ENCODE results near the gene TSEN54.

The TSEN54 gene

GRCh38 chr17:75564195-75564594 is 47.9 kb downstream of the TSEN54 start:
- no peak for DNase-seq (ENCODE audit: low read depth, low spot score)

- DNase-seq (ENCODE audit: low read depth, low spot score) = no peak
Observed at GRCh38 chr17:75565066-75565465, 48.7 kb downstream of the TSEN54 start.

DNA sequence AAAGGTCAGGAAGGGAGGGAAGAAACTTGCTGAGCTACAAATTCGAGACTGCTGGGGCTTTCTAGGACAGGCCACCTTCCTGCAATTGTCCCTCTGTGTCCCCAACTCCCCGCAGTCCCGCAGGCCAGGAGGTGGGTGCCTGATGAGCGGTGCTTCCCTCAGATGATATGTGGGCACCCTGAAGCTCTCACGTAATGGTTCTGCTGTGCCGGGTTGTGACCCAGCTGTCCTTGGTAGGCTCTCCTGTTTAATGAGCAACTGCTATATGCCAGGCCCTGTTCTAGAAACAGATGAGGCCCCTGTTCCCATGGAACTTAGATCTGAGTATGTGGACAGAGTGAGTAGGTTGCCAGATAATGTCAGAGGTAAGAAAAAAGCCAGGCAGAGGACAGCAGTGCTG is 49.3 kb downstream of the TSEN54 start:
- no peak for DNase-seq (ENCODE audit: low read depth, low spot score)

DNA sequence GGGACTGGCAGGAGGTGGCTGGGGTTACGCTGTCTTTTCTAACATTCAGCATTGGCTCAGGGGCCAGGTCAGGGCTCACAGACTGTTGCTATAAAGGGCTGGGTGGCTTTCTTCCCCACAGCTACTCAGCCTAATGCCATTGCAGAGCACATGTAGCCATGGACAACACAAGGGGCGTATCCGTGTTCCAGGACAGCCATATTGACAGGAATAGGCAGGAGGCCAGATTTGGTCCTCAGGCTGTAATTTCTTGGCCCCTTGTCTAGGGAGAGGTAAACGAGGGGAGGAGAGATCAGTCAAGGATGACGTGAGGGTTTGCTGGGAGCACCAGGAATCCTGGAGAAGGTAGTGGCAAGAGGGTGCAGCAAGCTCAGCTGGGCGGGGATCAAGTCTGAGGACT is 50.1 kb downstream of the TSEN54 start:
- no peak for DNase-seq (ENCODE audit: low read depth, low spot score)

GRCh38 chr17:75566834-75567233 is 50.5 kb downstream of the TSEN54 start:
- no peak for DNase-seq (ENCODE audit: low read depth, low spot score)

- DNase-seq (ENCODE audit: low read depth, low spot score) = no peak
Observed at GRCh38 chr17:75568412-75569255, 52.3 kb downstream of the TSEN54 start.

DNA sequence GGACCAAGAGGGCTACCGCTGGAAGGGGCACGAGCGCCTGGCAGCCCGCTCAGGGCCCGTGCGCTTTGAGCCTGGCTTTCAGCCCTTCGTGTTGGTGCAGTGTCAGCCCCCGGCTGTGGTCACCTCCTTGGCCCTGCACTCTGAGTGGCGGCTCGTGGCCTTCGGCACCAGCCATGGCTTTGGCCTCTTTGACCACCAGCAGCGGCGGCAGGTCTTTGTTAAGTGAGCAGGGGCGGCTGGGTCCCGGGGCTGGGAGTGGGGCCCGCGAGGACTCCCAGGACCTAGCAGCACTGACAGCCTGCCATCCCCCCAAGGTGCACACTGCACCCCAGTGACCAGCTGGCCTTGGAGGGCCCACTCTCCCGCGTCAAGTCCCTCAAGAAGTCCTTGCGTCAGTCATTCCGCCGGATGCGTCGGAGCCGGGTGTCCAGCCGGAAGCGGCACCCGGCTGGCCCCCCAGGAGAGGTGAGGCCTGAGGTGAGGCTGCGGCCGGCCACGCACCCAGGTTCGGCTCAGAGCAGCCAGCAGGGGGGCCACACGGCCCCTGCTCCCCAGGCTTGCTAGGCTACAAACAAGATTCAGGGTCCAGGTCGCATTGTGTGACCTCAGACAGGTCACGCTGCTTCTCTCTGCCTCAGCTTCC is 53.8 kb downstream of the TSEN54 start:
- no peak for DNase-seq (ENCODE audit: low read depth, low spot score)

- DNase-seq (ENCODE audit: low read depth, low spot score) = no peak
Observed at GRCh38 chr17:75570772-75571171, 54.4 kb downstream of the TSEN54 start.

- DNase-seq (ENCODE audit: low read depth, low spot score) = no peak
Observed at GRCh38 chr17:75571197-75571884, 55.0 kb downstream of the TSEN54 start.

GRCh38 chr17:75571885-75572215 is 55.5 kb downstream of the TSEN54 start:
- DNase-seq (ENCODE audit: low read depth, low spot score) = no peak

GRCh38 chr17:75572713-75573539 is 56.6 kb downstream of the TSEN54 start:
- DNase-seq (ENCODE audit: low read depth, low spot score) = no peak

DNA sequence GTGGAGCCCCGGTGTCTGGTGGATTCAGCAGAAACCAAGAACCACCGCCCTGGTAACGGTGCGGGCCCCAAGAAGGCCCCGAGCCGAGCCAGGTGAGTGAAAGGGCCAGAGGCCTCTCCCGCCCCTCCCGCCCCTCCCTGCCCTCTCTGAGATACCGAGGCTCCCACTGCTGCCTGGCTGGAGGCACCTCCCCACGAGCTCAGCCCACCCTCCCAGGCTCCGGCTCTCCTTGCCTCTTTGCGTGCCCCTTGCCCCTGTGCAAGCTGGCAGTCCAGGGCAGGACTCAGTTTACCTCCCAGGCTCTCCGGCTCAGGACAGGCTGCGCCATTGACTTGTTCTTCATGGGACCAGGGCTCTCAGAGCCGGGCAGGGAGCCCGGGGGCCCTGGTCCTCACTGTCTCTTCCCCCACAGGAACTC is 57.2 kb downstream of the TSEN54 start:
- no peak for DNase-seq (ENCODE audit: low read depth, low spot score)

DNA sequence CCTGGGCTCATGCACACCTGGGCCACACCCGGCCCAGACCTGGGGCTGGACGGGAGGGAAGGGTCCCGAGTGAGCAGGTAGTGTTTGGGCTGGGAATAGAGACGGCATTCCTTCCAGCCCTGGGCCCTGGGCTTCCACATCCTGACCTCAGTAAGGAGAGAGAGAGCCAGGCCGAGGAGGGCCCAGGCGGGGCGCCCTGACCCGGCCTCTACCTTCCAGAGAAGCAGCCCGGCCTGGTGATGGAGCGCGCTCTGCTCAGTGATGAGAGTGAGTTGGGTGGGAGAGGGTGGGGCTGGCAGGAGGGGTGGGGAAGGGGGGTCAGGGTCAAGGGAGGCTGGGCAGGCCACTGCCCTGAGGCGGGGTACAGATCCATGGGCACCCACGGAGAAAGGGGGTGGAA is 57.7 kb downstream of the TSEN54 start:
- DNase-seq (ENCODE audit: low read depth, low spot score) = no peak
